Measurements from ENCODE around the gene CYB561D2. TPM values are rescaled to one million over a fixed set of nuclear protein-coding genes. Genes with fewer than 3 reads are reported as not detected.

Gene CYB561D2
- total RNA-seq, 1 donor from 2014 or later: 11.5 TPM

- TF ChIP-seq CTCF (IDR thresholded peaks at IDR 0.05) (no peak), POLR2A (IDR thresholded peaks at IDR 0.05) (no peak), POLR2AphosphoS5 (IDR thresholded peaks at IDR 0.05; ENCODE audit: insufficient read depth in 1 of 2, low read depth in 1 of 2) (no peak)
- DNase-seq (ENCODE audit: extremely low spot score in 2 of 2): no peak
- Histone ChIP-seq H3K4me1 (no peaks in the 10 kb centered on the region), H3K27ac (no peak overlapping the region), H3K4me3 (no peak overlapping the region), H3K27me3 (no peaks in the 10 kb centered on the region), H3K9me3 (no peaks in the 10 kb centered on the region), H3K36me3 (no peaks in the 10 kb centered on the region)
- intact Hi-C loops (cut with DNase I): no loop called here
Measured at GRCh38 chr3:50378024-50378423, 27.4 kb downstream of the CYB561D2 start.

GRCh38 chr3:50378757-50379156 is 28.1 kb downstream of the CYB561D2 start:
- H3K4me3 ChIP-seq: no peak overlapping the region
- no peak for TF ChIP-seq CTCF (IDR thresholded peaks at IDR 0.05)
- TF ChIP-seq POLR2A (IDR thresholded peaks at IDR 0.05): no peak
- no peak for TF ChIP-seq POLR2AphosphoS5 (IDR thresholded peaks at IDR 0.05; ENCODE audit: insufficient read depth in 1 of 2, low read depth in 1 of 2)
- no peak for DNase-seq (ENCODE audit: extremely low spot score in 2 of 2)
- H3K27me3 ChIP-seq: no peaks in the 10 kb centered on the region
- intact Hi-C loops (cut with DNase I): no loop called here
- H3K27ac ChIP-seq: no peak overlapping the region
- no peaks in the 10 kb centered on the region for H3K36me3 ChIP-seq
- H3K9me3 ChIP-seq: no peaks in the 10 kb centered on the region
- H3K4me1 ChIP-seq: no peaks in the 10 kb centered on the region

- no peaks in the 10 kb centered on the region for H3K4me1 ChIP-seq
- no peak for DNase-seq (ENCODE audit: extremely low spot score in 2 of 2)
- intact Hi-C loops (cut with DNase I): no loop called here
Measured at GRCh38 chr3:50380405-50381085, 29.9 kb downstream of the CYB561D2 start.

GRCh38 chr3:50381383-50381782 is 30.7 kb downstream of the CYB561D2 start:
- intact Hi-C loops (cut with DNase I): no loop called here
- H3K27ac ChIP-seq: no peak overlapping the region
- no peaks in the 10 kb centered on the region for H3K27me3 ChIP-seq
- no peaks in the 10 kb centered on the region for H3K9me3 ChIP-seq
- H3K4me3 ChIP-seq: no peak overlapping the region
- no peak for DNase-seq (ENCODE audit: extremely low spot score in 2 of 2)
- TF ChIP-seq CTCF (IDR thresholded peaks at IDR 0.05) (no peak), POLR2A (IDR thresholded peaks at IDR 0.05) (no peak)
- no peaks in the 10 kb centered on the region for H3K36me3 ChIP-seq
- H3K4me1 ChIP-seq: no peaks in the 10 kb centered on the region

More at GRCh38 chr3:50380405-50381085, 29.9 kb downstream of the CYB561D2 start:
- Histone ChIP-seq H3K9me3 (no peaks in the 10 kb centered on the region), H3K36me3 (no peaks in the 10 kb centered on the region), H3K4me3 (no peak overlapping the region), H3K27me3 (no peaks in the 10 kb centered on the region), H3K27ac (no peak overlapping the region)
- TF ChIP-seq CTCF (IDR thresholded peaks at IDR 0.05) (no peak), POLR2A (IDR thresholded peaks at IDR 0.05) (no peak), POLR2AphosphoS5 (IDR thresholded peaks at IDR 0.05; ENCODE audit: insufficient read depth in 1 of 2, low read depth in 1 of 2) (no peak)

- H3K4me1 ChIP-seq: no peaks in the 10 kb centered on the region
- H3K9me3 ChIP-seq: no peaks in the 10 kb centered on the region
- intact Hi-C loops (cut with DNase I): no loop called here
- no peak for TF ChIP-seq POLR2AphosphoS5 (IDR thresholded peaks at IDR 0.05; ENCODE audit: insufficient read depth in 1 of 2, low read depth in 1 of 2)
- TF ChIP-seq CTCF (IDR thresholded peaks at IDR 0.05): no peak
- TF ChIP-seq POLR2A (IDR thresholded peaks at IDR 0.05): no peak
- no peak overlapping the region for H3K4me3 ChIP-seq
- DNase-seq (ENCODE audit: extremely low spot score in 2 of 2): no peak
- no peaks in the 10 kb centered on the region for H3K36me3 ChIP-seq
- H3K27ac ChIP-seq: no peak overlapping the region
- no peaks in the 10 kb centered on the region for H3K27me3 ChIP-seq
Measured at GRCh38 chr3:50382722-50383121, 32.1 kb downstream of the CYB561D2 start.

Measured in vagina (tissue), 2 donors.